NCI-H2107 (cell line): ENCODE data around the gene PTGS1.
"Not testable (repeated sequence)": the region's sequence is repeated elsewhere in the genome, so short reads cannot be mapped to it uniquely, and the experiment has no call there.

Experiments
- DNase-seq: peaks from one replicate; lab custom pipeline; 2025; lab: John Stamatoyannopoulos, UW

PTGS1 gene

DNA sequence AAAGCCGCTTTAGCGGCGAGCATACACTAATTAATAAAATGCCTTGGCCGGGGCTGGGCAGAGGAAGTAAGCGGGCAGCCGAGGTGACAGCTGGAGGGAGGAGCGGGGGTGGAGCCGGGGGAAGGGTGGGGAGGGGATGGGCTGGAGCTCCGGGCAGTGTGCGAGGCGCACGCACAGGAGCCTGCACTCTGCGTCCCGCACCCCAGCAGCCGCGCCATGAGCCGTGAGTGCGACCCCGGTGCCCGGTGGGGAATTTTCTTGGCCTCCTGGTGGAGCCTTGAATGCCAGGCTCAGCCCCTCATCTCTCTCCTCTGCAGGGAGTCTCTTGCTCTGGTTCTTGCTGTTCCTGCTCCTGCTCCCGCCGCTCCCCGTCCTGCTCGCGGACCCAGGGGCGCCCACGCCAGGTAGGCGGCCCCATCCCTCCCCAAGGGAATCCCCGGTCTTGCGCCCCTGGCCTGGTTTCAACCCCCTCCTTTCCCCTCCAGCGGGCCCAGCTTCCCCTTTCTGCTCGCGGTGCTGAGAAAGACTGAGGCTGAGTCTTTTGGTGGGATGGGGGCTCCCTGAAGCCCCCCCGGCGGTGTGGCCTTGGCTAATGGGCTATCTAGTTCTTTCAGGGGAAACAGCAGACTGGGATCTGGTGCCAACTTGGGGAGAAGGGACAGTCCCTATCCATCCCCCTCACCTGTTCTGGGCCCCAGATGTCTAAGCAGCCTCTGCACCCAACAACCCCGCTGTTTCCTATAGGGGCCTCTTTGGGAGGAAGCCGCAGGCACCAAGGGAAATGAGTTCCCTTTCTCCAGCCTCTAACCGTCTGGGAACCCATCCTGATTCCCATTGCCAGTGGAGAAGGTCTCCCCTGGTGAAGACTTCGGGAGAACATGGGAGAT is at the start of gene PTGS1:
PTGS1 (plus strand) TSS at position 156 of the 887 bp plus-strand sequence; CDS start at position 217, 61 bp downstream.
- no peak for DNase-seq

GRCh38 chr9:122322553-122322952 is 48.3 kb upstream of the PTGS1 start:
- no peak for DNase-seq

DNA sequence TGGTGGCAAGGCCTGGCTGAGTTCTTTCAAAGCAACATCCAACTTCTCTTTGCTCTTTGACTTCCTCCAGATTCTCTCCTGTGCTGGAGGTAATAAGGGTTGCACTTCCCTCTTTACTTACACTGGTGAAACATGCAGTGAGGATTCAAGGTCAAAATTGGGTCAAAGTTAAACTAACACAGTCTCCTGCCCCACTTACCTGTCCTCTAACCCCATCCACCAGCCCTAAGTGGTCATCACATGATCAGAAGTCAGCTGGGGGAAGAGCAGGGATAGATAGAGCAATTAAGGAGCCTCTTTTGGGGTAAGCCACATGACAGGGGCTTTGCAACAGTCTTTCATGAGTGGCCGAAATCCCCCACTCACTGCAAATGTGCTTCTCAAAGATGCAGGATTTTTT is 46.2 kb upstream of the PTGS1 start:
- not testable (repeated sequence) for DNase-seq

GRCh38 chr9:122325124-122325523 is 45.7 kb upstream of the PTGS1 start:
- no peak for DNase-seq

DNA sequence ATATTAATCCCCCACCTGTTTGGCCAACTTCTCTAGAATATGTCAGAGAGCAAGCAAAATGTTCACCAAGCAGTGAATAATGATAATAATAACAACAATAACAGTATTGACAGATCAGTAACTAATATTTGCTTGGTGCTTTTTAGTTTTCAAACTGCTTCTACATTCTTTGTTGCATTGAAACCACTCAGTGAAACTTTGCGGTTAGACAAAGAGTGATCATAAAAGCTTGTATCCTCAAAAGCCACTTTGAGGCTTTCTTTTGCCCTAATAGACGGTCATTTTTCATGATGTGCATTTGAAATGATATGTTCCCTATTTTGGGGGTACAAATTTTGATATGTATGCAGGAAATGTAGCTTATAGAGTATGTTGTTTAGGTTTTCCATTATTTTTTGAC is 43.6 kb upstream of the PTGS1 start:
- DNase-seq, result no peak

DNA sequence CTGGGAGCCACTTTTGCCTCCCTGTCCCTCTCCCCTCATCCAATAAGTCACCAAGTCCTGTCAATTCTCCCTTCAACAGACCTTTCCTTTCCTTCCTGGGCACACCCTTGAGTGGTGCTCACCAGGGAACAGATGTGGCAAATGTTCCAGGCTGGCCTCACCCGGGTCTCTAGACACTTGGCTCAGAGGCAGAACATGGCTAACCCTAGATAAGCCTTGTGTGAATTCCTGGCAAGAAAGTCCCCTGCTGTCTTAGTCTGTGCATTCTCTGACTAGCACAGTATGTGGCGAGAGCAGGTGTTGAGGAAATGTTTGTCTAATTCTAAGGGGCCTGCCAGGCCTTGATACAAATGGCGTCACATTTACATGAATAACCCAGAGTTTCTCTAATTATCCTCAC is 41.2 kb upstream of the PTGS1 start:
- no peak for DNase-seq

DNA sequence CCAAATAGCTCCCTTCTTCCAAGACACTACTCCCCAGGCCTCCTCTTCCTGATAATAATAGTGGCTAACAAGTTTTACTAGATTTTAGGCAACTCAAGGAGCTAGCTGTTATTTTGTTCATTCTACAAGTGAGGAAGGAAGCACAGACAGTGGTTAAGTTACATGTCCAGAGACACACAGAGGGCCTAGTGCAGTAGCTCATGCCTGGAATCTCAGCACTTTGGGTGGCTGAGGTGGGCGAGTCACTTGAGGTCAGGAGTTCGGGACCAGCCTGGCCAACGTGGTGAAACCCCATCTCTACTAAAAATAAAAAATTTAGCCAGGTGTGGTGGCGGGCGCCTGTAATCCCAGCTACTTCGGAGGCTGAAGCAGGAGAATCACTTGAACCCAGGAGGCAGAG is 40.4 kb upstream of the PTGS1 start:
- not testable (repeated sequence) for DNase-seq

DNA sequence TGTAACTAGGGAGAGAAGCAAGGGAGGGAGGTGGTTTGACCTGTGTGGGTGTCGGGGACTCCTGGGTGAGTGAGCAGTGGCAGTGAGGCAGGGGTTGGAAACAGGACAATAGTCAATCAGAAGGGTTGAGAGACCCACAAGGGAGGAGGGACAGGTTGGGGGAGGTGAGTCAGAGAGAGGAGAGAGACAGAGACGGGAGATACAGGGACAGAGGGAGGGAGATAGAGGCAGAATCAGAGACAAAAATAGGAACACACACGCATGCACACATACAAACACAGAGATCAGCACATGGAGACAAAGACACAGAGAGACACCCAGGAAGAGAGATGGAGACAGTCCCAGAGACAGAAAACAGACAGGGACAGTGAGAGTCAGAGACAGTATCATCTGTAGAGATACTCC is 39.3 kb upstream of the PTGS1 start:
- no peak for DNase-seq

DNA sequence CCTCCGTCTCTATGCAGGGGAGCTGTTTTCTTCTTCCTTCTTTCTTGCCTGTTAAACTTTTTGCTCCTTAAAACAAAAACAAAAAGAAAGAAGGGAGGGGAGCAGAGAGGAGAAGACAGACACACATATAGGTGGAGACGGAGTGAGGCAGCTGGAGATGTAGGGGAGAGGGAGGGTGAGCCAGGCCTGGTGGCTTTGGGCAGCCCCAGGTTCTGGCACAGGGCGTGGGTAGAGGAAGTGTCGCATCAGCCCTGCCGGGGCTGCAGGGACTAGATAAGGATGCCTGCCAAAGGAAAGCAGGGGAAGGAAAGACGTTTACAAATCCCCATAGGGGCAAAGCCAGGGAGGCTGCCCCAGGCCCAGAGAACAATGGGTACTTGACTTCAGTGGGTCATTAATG is 38.7 kb upstream of the PTGS1 start:
- no peak for DNase-seq

DNA sequence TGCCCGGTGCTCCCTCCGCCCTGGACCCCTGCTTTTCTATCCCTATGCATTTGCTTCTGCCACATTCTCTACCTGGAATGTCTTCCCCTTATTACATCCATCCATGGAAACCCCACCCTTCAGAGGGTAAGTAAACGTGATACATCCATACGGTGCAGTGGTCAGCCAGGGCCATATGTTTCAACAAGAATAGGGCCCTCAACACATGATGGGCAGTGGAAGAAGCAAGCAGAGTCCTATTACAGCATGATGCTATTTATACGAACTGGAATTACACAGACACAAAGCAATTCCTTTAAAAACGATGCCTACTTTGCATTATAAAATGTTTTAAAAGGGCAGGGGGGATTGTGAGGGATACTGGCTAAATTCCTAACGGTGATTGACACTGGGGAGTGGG is 38.2 kb upstream of the PTGS1 start:
- DNase-seq, result no peak

DNA sequence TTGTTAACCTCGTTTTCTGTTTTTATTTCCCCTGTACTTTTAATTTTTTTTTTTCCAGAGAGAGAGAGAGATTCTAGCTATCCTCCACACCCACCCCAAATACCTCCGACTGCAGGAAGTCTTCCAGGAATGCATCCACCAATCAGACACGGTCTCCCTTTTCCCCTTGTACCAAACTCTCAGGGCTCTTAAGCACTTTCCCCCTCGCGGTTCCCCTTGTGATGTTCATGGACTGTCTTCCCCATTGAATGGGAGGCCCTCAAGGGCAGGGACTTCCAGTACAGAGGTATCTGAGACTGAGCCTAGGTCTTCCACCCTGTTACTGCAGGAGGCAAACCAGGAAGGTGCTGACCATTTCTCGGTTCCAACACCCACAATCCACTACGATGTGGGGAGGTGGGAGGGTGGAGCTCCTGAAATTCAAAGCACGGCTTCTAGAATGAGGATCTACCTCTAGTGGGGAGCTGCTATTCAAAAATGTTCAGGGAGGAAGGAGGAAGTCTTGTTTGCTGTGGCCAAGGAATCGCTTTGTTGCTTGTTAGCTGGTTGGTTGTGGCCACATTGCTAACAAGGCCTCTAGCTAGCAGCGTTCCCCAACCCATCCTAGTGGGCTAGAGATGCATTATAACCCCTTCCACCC is 37.5 kb upstream of the PTGS1 start:
- no peak for DNase-seq

DNA sequence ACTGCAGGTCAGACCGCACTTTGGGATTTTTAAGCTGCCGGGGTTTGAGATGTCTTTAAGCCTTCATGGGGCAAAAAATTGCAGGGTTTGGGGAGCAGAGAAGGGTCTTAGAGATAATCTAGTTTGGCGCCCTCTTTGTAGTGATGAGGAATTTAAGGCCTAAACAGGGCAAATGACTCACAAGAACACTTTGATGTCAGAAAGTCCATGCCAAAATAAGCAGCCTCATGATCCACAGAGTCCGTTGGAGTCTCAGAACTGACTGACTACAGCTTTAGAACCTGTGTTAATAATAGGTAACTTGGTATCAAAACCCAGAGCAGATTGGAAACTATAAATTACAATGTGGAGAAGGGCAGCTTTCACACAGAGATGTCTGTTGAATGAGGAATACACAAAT is 35.9 kb upstream of the PTGS1 start:
- no peak for DNase-seq

- no peak for DNase-seq
Measured at GRCh38 chr9:122336189-122336588, 34.6 kb upstream of the PTGS1 start.

DNA sequence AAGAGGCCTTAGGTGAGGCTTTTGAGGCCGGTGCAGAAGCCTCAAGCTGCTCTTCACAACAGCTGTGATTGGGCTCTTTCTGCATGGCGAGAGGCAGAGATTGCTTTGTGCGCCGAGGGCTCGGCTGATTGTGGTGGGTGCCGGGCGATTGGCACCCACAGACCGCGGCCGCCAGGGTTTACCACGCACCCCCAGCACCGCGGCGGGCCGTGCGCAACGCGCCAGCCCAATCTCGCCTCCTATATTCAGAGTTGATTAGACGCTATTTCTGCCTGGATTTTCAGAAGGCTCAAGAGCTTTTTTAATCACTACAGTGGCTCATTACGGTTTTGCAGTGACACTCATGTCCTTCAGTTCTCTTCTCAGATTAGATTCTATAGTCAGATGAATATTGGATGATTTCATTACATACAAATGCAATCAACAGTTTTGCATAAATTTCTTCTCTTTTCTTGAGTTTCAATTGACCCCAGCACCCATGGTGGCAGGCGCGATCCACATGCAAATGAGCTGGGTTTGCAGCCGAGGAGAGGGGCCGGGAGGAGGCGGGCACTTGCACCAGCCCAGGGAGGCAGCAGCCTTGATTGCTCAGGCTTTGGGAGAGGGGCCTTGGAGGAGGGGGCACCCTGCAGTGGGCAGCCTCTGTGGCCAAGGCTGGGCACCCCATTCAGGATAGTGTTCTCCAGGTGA is 33.8 kb upstream of the PTGS1 start:
- no peak for DNase-seq

- DNase-seq, result no peak
Measured at GRCh38 chr9:122337556-122337929, 33.3 kb upstream of the PTGS1 start.

GRCh38 chr9:122338536-122338935 is 32.3 kb upstream of the PTGS1 start:
- no peak for DNase-seq

- no peak for DNase-seq
Measured at GRCh38 chr9:122338994-122339393, 31.8 kb upstream of the PTGS1 start.

GRCh38 chr9:122339579-122339978 is 31.2 kb upstream of the PTGS1 start:
- DNase-seq, result no peak

- DNase-seq, result no peak
Measured at GRCh38 chr9:122340161-122340560, 30.7 kb upstream of the PTGS1 start.

- no peak for DNase-seq
Measured at GRCh38 chr9:122342323-122343050, 28.3 kb upstream of the PTGS1 start.

DNA sequence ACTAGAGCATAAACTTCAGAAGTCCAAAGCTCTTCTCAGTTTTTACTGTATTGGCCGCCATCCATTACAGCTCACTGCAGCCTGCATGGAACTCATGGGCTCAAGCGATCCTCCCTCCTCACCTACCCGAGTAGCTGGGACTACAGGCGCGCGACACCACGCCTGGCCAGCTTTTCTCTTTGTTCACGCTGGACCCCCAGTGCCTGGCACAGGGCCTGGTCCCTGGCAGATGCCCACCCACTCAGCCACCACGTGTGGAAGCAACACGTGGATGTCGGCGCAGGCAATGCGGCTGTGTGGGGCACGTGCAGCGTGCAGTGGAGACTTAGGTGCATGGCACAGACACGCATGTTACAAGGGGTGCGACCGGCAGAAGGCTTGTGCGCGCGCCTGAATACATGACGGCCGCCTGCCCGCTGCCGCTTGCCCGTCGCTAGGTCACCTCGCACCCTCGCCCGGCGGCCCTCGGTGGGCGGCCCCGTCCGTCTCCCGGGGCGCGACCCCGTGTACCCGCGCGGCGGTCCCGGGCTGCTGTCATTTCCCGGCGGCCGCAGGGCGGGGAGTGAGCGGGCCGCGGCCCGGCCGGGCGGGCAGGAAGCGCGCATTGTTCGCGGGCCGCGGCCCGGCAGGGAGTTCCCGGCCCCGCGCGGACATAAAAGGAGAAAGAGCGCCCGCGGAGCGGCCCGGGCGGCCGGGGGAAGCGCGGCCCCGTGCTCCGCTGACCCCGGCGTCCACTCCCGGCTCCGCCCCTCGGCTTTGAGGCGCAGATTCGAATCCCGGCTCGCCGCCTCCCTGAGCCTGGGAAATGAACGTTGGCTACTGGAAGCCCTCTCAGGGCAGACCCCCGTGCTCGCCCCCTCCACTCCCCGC is 24.1 kb upstream of the PTGS1 start:
- no peak for DNase-seq
